Inflammatory macrophage treated with lipopolysaccharide for 4 hours (primary cell): ENCODE results near the gene CAPS.
A peak's percentile ranks its signal among the peaks of the same experiment; 100 is the strongest.

Experiments used
- DNase-seq: peaks from one replicate; pipeline ENCODE4 v3.0.0-alpha.2; 2020

Gene CAPS

GRCh38 chr19:5936292-5936592 is 22.2 kb downstream of the CAPS start:
- no peak for DNase-seq

- DNase-seq, result no peak
Measured at GRCh38 chr19:5937550-5937949, 23.5 kb downstream of the CAPS start.

GRCh38 chr19:5940260-5941208 is 26.5 kb downstream of the CAPS start:
- DNase-seq, result no peak

GRCh38 chr19:5941673-5942072 is 27.6 kb downstream of the CAPS start:
- no peak for DNase-seq

- DNase-seq, result no peak
Measured at GRCh38 chr19:5943045-5943444, 29.0 kb downstream of the CAPS start.

- peak; percentile 37 for DNase-seq
Measured at GRCh38 chr19:5943623-5944022, 29.6 kb downstream of the CAPS start.

GRCh38 chr19:5947435-5947834 is 33.4 kb downstream of the CAPS start:
- DNase-seq, result peak; percentile 93

GRCh38 chr19:5948752-5949564 is 34.9 kb downstream of the CAPS start:
- no peak for DNase-seq

- no peak for DNase-seq
Measured at GRCh38 chr19:5949792-5950305, 35.8 kb downstream of the CAPS start.

GRCh38 chr19:5950741-5951140 is 36.7 kb downstream of the CAPS start:
- DNase-seq, result no peak

GRCh38 chr19:5951338-5951861 is 37.3 kb downstream of the CAPS start:
- DNase-seq, result peak; percentile 40

- no peak for DNase-seq
Measured at GRCh38 chr19:5952193-5953029, 38.4 kb downstream of the CAPS start.

GRCh38 chr19:5953030-5953589 is 39.1 kb downstream of the CAPS start:
- peak; percentile 57 for DNase-seq

GRCh38 chr19:5953680-5954213 is 39.7 kb downstream of the CAPS start:
- DNase-seq, result peak; percentile 55

GRCh38 chr19:5954293-5954692 is 40.2 kb downstream of the CAPS start:
- DNase-seq, result no peak

- DNase-seq, result no peak
Measured at GRCh38 chr19:5955636-5955935, 41.5 kb downstream of the CAPS start.

- DNase-seq, result no peak
Measured at GRCh38 chr19:5956323-5956722, 42.3 kb downstream of the CAPS start.

GRCh38 chr19:5956728-5957127 is 42.7 kb downstream of the CAPS start:
- no peak for DNase-seq

- no peak for DNase-seq
Measured at GRCh38 chr19:5957170-5957569, 43.1 kb downstream of the CAPS start.

- no peak for DNase-seq
Measured at GRCh38 chr19:5958074-5958850, 44.2 kb downstream of the CAPS start.

GRCh38 chr19:5958851-5959122 is 44.7 kb downstream of the CAPS start:
- DNase-seq, result no peak
